Colonic mucosa (tissue), 4 donors: ENCODE data around the gene ENTPD8. TPM values are rescaled to one million over a fixed set of nuclear protein-coding genes. Genes with fewer than 3 reads are reported as not detected.
A peak's percentile ranks its signal among the peaks of the same experiment; 100 is the strongest.

Experiments used
- DNase-seq: peaks from one replicate; pipeline ENCODE4 v3.0.0-alpha.2; 2020
- H3K27ac ChIP-seq: fragments of 200-600 bp; one replicate; pipeline ENCODE4 v1.8.0; 2021
- H3K27me3 ChIP-seq: fragments of 200-600 bp; one replicate; pipeline ENCODE4 v1.8.0; 2021
- H3K36me3 ChIP-seq: fragments of 200-600 bp; one replicate; pipeline ENCODE4 v1.8.0; 2021
- H3K4me1 ChIP-seq: fragments of 200-600 bp; one replicate; pipeline ENCODE4 v1.8.0; 2021; ENCODE audit warnings: mild to moderate bottlenecking
- H3K4me3 ChIP-seq: fragments of 200-600 bp; one replicate; pipeline ENCODE4 v1.8.0; 2021
- H3K9ac ChIP-seq, 2 donors: one replicate each; pipeline ENCODE4 v1.7.0; 2013; ENCODE audit warnings: control low read depth in 2 of 2, low read depth in 2 of 2, low read length in 2 of 2
- H3K9me3 ChIP-seq: fragments of 200-600 bp; one replicate; pipeline ENCODE4 v1.8.0; 2021
- CTCF ChIP-seq: fragments of 200-600 bp; IDR thresholded peaks from one replicate; pipeline ENCODE4 v1.8.0; 2022; ENCODE audit warnings: antibody characterized with exemption, mild to moderate bottlenecking
- intact Hi-C: fragments of 100-400 bp; cut with DNase I; formaldehyde crosslinking; loops from one replicate; pipeline ENCODE4 v1.14.1; 2022
- total RNA-seq, 2 donors: library from RNA; stranded (reverse); fragmentation: NEBNext Ultra II Directional in 1 of 2; extraction: Animal tissue kit (Norgen Biotek cat#: 25700) in 1 of 2; gene quantifications; one replicate each; pipeline ENCODE4 v1.2.1, GENCODE V29; 2021
- donor health status: healthy.
- donor health status: DM: no; HTN: no; CAD: no.
- donor health status: DM: no; HTN: no; CAD: no.

ENTPD8 gene
- total RNA-seq, 2 donors from 2014 or later, result 48.3 to 72.0 TPM

- peaks cover 17% of the 10 kb centered on the region for H3K4me1 ChIP-seq
These were observed 17.3 kb upstream of the ENTPD8 start for GRCh38 chr9:137458194-137459151.

DNA sequence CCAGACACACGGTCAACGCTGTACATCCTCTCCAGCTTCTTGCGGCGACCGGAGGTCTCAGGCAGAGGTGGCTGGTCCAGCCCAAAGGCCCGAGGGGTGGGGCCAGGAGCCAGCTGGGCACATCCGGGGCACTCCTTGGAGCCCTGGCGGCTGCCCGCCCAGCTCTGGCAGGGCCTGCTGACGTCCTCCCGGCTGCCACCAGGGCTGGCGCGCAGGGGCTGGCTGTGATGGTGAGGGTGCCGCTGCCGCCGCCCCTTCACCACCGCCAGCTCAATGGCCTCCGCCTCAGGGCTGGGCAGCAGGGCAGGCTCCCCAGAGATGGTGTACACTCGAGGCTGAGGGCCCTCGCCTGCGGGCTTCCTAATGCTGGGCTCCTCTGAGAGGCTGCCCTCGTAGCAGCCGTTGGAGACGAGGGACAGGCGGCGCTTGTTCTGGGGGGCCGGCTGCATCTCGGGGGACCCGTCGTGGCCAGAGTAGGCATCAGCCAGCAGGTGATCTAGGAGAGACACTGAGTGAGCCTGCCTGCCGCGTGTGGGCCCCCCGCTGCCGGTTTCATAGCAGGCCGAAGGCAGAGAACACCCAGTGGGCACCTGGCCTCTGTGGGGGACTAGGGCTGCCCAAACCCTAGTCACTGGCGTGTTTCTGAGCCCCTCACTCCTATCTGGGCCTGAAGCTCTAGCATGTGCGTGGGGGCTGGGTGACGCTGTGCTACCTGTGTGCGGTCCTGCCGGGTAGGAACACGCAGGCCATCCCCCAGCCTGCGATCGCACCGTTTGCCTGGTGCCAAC, 16.4 kb upstream of the ENTPD8 start:
- Histone ChIP-seq H3K9ac (peak overlapping the region in 1 of 2 donors; percentile 81), H3K4me1 (peaks cover 17% of the 10 kb centered on the region), H3K4me3 (peak overlapping the region; percentile 66), H3K27me3 (no peaks in the 10 kb centered on the region), H3K9me3 (no peaks in the 10 kb centered on the region), H3K27ac (no peak overlapping the region), H3K36me3 (no peaks in the 10 kb centered on the region)
- intact Hi-C loops, result no loop called here
- no peak for TF ChIP-seq CTCF
- DNase-seq, result no peak

More at GRCh38 chr9:137458194-137459151, 17.3 kb upstream of the ENTPD8 start:
- TF ChIP-seq CTCF, result no peak
- Histone ChIP-seq H3K27me3 (no peaks in the 10 kb centered on the region), H3K36me3 (no peaks in the 10 kb centered on the region), H3K9me3 (no peaks in the 10 kb centered on the region), H3K4me3 (peak overlapping the region; percentile 66), H3K9ac (peak overlapping the region; percentile 79 to 81), H3K27ac (peak overlapping the region; percentile 7)
- peak; percentile 34 for DNase-seq
- intact Hi-C loops, result no loop called here

GRCh38 chr9:137456864-137457405, 15.8 kb upstream of the ENTPD8 start:
- no peak for TF ChIP-seq CTCF
- H3K27ac ChIP-seq, result no peak overlapping the region
- no peak overlapping the region for H3K9ac ChIP-seq
- peaks cover 17% of the 10 kb centered on the region for H3K4me1 ChIP-seq
- DNase-seq, result no peak
- intact Hi-C loops, result no loop called here
- H3K36me3 ChIP-seq, result no peaks in the 10 kb centered on the region
- H3K4me3 ChIP-seq, result no peak overlapping the region
- no peaks in the 10 kb centered on the region for H3K9me3 ChIP-seq
- H3K27me3 ChIP-seq, result no peaks in the 10 kb centered on the region

- no peak for DNase-seq
- H3K36me3 ChIP-seq, result no peaks in the 10 kb centered on the region
- H3K4me3 ChIP-seq, result no peak overlapping the region
- H3K27ac ChIP-seq, result no peak overlapping the region
- H3K9me3 ChIP-seq, result no peaks in the 10 kb centered on the region
- H3K27me3 ChIP-seq, result no peaks in the 10 kb centered on the region
- H3K4me1 ChIP-seq, result peaks cover 17% of the 10 kb centered on the region
- intact Hi-C loops, result no loop called here
- no peak for TF ChIP-seq CTCF
- H3K9ac ChIP-seq, result no peak overlapping the region
These were observed 15.1 kb upstream of the ENTPD8 start for GRCh38 chr9:137456061-137456863.
